H1 (cell line): Measurements from ENCODE around the gene RNF146. TPM values are rescaled to one million over a fixed set of nuclear protein-coding genes. Genes with fewer than 3 reads are reported as not detected.

Experiments
- CEBPB ChIP-seq: IDR thresholded peaks from 2 replicates; pipeline ENCODE4 v1.6.1; 2012; ENCODE audit warnings: low read depth, low read length
- CHD2 ChIP-seq: IDR thresholded peaks from 2 replicates; pipeline ENCODE4 v1.6.1; 2012; ENCODE audit warnings: low read length, improper control_type of control experiment
- EGR1 ChIP-seq: IDR thresholded peaks from 2 replicates; pipeline ENCODE4 v1.6.1; 2011; ENCODE audit warnings: low read depth, low read length, borderline replicate concordance
- JUN ChIP-seq: IDR thresholded peaks from 2 replicates; pipeline ENCODE4 v1.6.1; 2011; ENCODE audit warnings: low read depth, mild to moderate bottlenecking, improper control_type of control experiment, low read length
- JUND ChIP-seq: IDR thresholded peaks from 2 replicates; pipeline ENCODE4 v1.6.1; 2011; ENCODE audit warnings: mild to moderate bottlenecking, improper control_type of control experiment, low read length
- MAX ChIP-seq: IDR thresholded peaks from 2 replicates; pipeline ENCODE4 v1.6.1; 2012; ENCODE audit warnings: inconsistent platforms
- SIX5 ChIP-seq: IDR thresholded peaks from 2 replicates; pipeline ENCODE4 v1.6.1; 2011; ENCODE audit warnings: mild to moderate bottlenecking, low read depth, low read length
- SUZ12 ChIP-seq: fragments of 200-600 bp; sonication (generic); IDR thresholded peaks from 2 replicates; pipeline ENCODE4 v1.6.1; 2012; ENCODE audit warnings: mild to moderate bottlenecking, inconsistent platforms, low read length, moderate library complexity, mixed read lengths
- ZNF274 ChIP-seq: IDR thresholded peaks from 2 replicates; pipeline ENCODE4 v1.7.0; 2012; ENCODE audit warnings: low read length, borderline replicate concordance; ENCODE audit errors: extremely low read depth
- polyA plus RNA-seq, 7 experiments: library from polyadenylated mRNA; depleted of rRNA in 3 of 7; stranded (reverse) in 5 of 7; unstranded in 2 of 7; fragments of >200 nt in 5 of 7; fragments of 200-250 nt in 2 of 7; gene quantifications; 1 replicate in 5 of 7; 2 replicates in 1 of 7; 4 replicates in 1 of 7; pipeline versions ENCODE4 v1.2.1 to v1.2.3, GENCODE V29; 2011 to 2013; ENCODE audit warnings: missing spikeins in 2 of 7, mixed read lengths in 2 of 7
- total RNA-seq: library from RNA; stranded (reverse); fragmentation: NEBNext Ultra II Directional; extraction: Animal tissue kit (Norgen Biotek cat#: 25700); gene quantifications from 2 replicates; pipeline ENCODE4 v1.2.1, GENCODE V29; 2021

RNF146 gene
- total and polyA plus RNA-seq, 2 of the 8 experiments (the other 6 are each of a cell fraction or from before 2014, with no cell fraction given), result 16.1 to 30.8 TPM

- TF ChIP-seq ZNF274 (no peak), MAX (no peak), JUND (no peak), SUZ12 (no peak), JUN (no peak), EGR1 (no peak), SIX5 (no peak), CEBPB (no peak), CHD2 (no peak)
Observed at GRCh38 chr6:127221201-127221600, 45.5 kb upstream of the RNF146 start (continued).
